MCF 10A (cell line): ENCODE results near the gene MPZL3. TPM values are rescaled to one million over a fixed set of nuclear protein-coding genes. Genes with fewer than 3 reads are reported as not detected.

Experiments
- BruUV-seq: library from RNA; stranded (reverse); fragments of 400-500 nt; replicated peaks from 2 replicates; lab custom pipeline; 2021; lab: Mats Ljungman, UMichigan
- CTCF ChIA-PET: fragments of 300-600 bp; sonication (Branson Sonifier 250); formaldehyde crosslinking; extraction: SDS; loops from one replicate; lab custom pipeline; 2021; ENCODE audit warnings: antibody characterized with exemption, inconsistent platforms; lab: Yijun Ruan, JAX
- POLR2A ChIA-PET: fragments of 300-600, 350-650 bp; sonication (Branson Sonifier 250); formaldehyde crosslinking; extraction: SDS; loops from one replicate; lab custom pipeline; 2020; ENCODE audit warnings: antibody characterized with exemption, inconsistent platforms; lab: Yijun Ruan, JAX
- DNase-seq: peaks from one replicate; pipeline ENCODE4 v3.0.0-alpha.2; 2018; ENCODE audit not compliant: unreplicated experiment
- H3K27ac Mint-ChIP-seq: one replicate; pipeline ENCODE4 v1.8.0; 2022; ENCODE audit warnings: mild to moderate bottlenecking, low read depth, mixed read lengths; ENCODE audit not compliant: unreplicated experiment
- H3K27me3 Mint-ChIP-seq: one replicate; pipeline ENCODE4 v1.8.0; 2022; ENCODE audit warnings: mixed read lengths; ENCODE audit not compliant: insufficient read depth, unreplicated experiment
- H3K36me3 Mint-ChIP-seq: one replicate; pipeline ENCODE4 v1.8.0; 2022; ENCODE audit warnings: mild to moderate bottlenecking, moderate library complexity, mixed read lengths; ENCODE audit not compliant: insufficient read depth, unreplicated experiment
- H3K4me1 Mint-ChIP-seq: one replicate; pipeline ENCODE4 v1.8.0; 2022; ENCODE audit warnings: mixed read lengths; ENCODE audit not compliant: insufficient read depth, unreplicated experiment
- H3K4me3 Mint-ChIP-seq: one replicate; pipeline ENCODE4 v1.8.0; 2022; ENCODE audit warnings: mild to moderate bottlenecking, moderate library complexity, mixed read lengths; ENCODE audit not compliant: unreplicated experiment
- H3K9me3 Mint-ChIP-seq: one replicate; pipeline ENCODE4 v1.8.0; 2022; ENCODE audit warnings: mixed read lengths; ENCODE audit not compliant: unreplicated experiment
- CTCF ChIP-seq: fragments of 200-600 bp; IDR thresholded peaks from one replicate; pipeline ENCODE4 v1.8.0; 2022; ENCODE audit warnings: antibody characterized with exemption, mild to moderate bottlenecking; ENCODE audit not compliant: unreplicated experiment
- intact Hi-C: fragments of 100-400 bp; cut with micrococcal nuclease; formaldehyde crosslinking; loops from 2 replicates; pipeline ENCODE4 v1.14.1; 2022
- total RNA-seq: library from RNA; stranded (reverse); gene quantifications from 2 replicates; pipeline ENCODE4 v1.2.3, GENCODE V29; 2022

The MPZL3 gene
- total RNA-seq, 1 experiment from 2014 or later = 11.9 TPM

- CTCF ChIA-PET = interaction anchor here (1.1 to 3.3 kb wide), 5 partner anchors 9 to 78 kb away, joined by 3 to 29 read pairs (median 10); partner anchors contain the start of gene MPZL2
- peaks cover 5% of the 10 kb centered on the region for H3K36me3 Mint-ChIP-seq
- H3K27ac Mint-ChIP-seq = peak overlapping the region; percentile 43
- no peaks in the 10 kb centered on the region for H3K27me3 Mint-ChIP-seq
- intact Hi-C loops = no loop called here
- no peak for TF ChIP-seq CTCF
- peaks cover 26% of the 10 kb centered on the region for H3K4me1 Mint-ChIP-seq
- DNase-seq = no peak
- H3K4me3 Mint-ChIP-seq = no peak overlapping the region
- no TSS peak for BruUV-seq
- POLR2A ChIA-PET = interaction anchor here (1.1 to 6.1 kb wide), 5 partner anchors 12 to 83 kb away, joined by 3 to 100 read pairs (median 3); partner anchors contain the start of genes MPZL2, MPZL3 and UBE4A
- no peaks in the 10 kb centered on the region for H3K9me3 Mint-ChIP-seq
Observed at GRCh38 chr11:118276422-118276821, 24.3 kb upstream of the MPZL3 start.

- peaks cover 5% of the 10 kb centered on the region for H3K36me3 Mint-ChIP-seq
- no peak for TF ChIP-seq CTCF
- no peaks in the 10 kb centered on the region for H3K9me3 Mint-ChIP-seq
- ChIA-PET CTCF (interaction anchor here (0.6 to 3.3 kb wide), 6 partner anchors 12 to 133 kb away, joined by 3 to 29 read pairs (median 4); no protein-coding TSS in a partner anchor), POLR2A (interaction anchor here (0.6 to 6.1 kb wide), 7 partner anchors 11 to 127 kb away, joined by 3 to 100 read pairs (median 4); partner anchors contain the start of genes MPZL2 and UBE4A)
- H3K4me1 Mint-ChIP-seq = peaks cover 26% of the 10 kb centered on the region
- H3K4me3 Mint-ChIP-seq = no peak overlapping the region
- H3K27ac Mint-ChIP-seq = no peak overlapping the region
- BruUV-seq = no TSS peak
- DNase-seq = peak; percentile 49
- intact Hi-C loops = no loop called here
- H3K27me3 Mint-ChIP-seq = no peaks in the 10 kb centered on the region
Observed at GRCh38 chr11:118275176-118275575, 23.0 kb upstream of the MPZL3 start.

GRCh38 chr11:118274186-118274585 is 22.0 kb upstream of the MPZL3 start:
- peaks cover 5% of the 10 kb centered on the region for H3K36me3 Mint-ChIP-seq
- peaks cover 26% of the 10 kb centered on the region for H3K4me1 Mint-ChIP-seq
- CTCF ChIA-PET = interaction anchor here (0.7 to 1.3 kb wide), 2 partner anchors 13 to 21 kb away, joined by 3 to 5 read pairs; no protein-coding TSS in a partner anchor
- H3K4me3 Mint-ChIP-seq = no peak overlapping the region
- no TSS peak for BruUV-seq
- H3K27ac Mint-ChIP-seq = no peak overlapping the region
- no peaks in the 10 kb centered on the region for H3K27me3 Mint-ChIP-seq
- H3K9me3 Mint-ChIP-seq = no peaks in the 10 kb centered on the region
- intact Hi-C loops = no loop called here
- no peak for TF ChIP-seq CTCF
- no peak for DNase-seq
- POLR2A ChIA-PET = interaction anchor here (1.1 to 1.7 kb wide), 2 partner anchors 8 to 10 kb away, joined by 3 to 10 read pairs; partner anchors contain the start of gene MPZL2

- DNase-seq = no peak
- ChIA-PET CTCF (interaction anchor here (0.6 kb wide), 1 partner anchor 8 kb away, joined by 4 read pairs; no protein-coding TSS in a partner anchor), POLR2A (no interaction called here)
- H3K27me3 Mint-ChIP-seq = no peaks in the 10 kb centered on the region
- H3K9me3 Mint-ChIP-seq = no peaks in the 10 kb centered on the region
- intact Hi-C loops = no loop called here
- no peak for TF ChIP-seq CTCF
- no peak overlapping the region for H3K27ac Mint-ChIP-seq
- H3K36me3 Mint-ChIP-seq = peaks cover 5% of the 10 kb centered on the region
- no TSS peak for BruUV-seq
- no peak overlapping the region for H3K4me3 Mint-ChIP-seq
- peaks cover 26% of the 10 kb centered on the region for H3K4me1 Mint-ChIP-seq
Observed at GRCh38 chr11:118272001-118272400, 19.8 kb upstream of the MPZL3 start.
